Muscle layer of colon (tissue), 2 donors: ENCODE data around the gene HSPB6.
"Not testable (repeated sequence)": the region's sequence is repeated elsewhere in the genome, so short reads cannot be mapped to it uniquely, and the experiment has no call there.

Experiments
- H3K27ac ChIP-seq: one replicate; pipeline ENCODE4 v1.7.0; 2013; ENCODE audit warnings: low read depth, mild to moderate bottlenecking, low read length, moderate library complexity
- H3K27me3 ChIP-seq, 2 donors: one replicate each; pipeline ENCODE4 v1.7.0; 2013; ENCODE audit warnings: low read length in 2 of 2, mild to moderate bottlenecking in 2 of 2; ENCODE audit not compliant: insufficient read depth in 2 of 2, control insufficient read depth in 1 of 2
- H3K36me3 ChIP-seq: one replicate; pipeline ENCODE4 v1.7.0; 2013; ENCODE audit warnings: mild to moderate bottlenecking, low read length; ENCODE audit not compliant: insufficient read depth
- H3K4me1 ChIP-seq: one replicate; pipeline ENCODE4 v1.7.0; 2013; ENCODE audit warnings: mild to moderate bottlenecking, low read length; ENCODE audit not compliant: insufficient read depth
- H3K4me3 ChIP-seq, 2 donors: one replicate each; pipeline ENCODE4 v1.7.0; 2013; ENCODE audit warnings: low read length in 2 of 2, low read depth in 1 of 2, mild to moderate bottlenecking in 1 of 2, moderate library complexity in 1 of 2
- H3K9ac ChIP-seq: one replicate; pipeline ENCODE4 v1.7.0; 2013; ENCODE audit warnings: low read length
- H3K9me3 ChIP-seq: one replicate; pipeline ENCODE4 v1.7.0; 2013; ENCODE audit warnings: mild to moderate bottlenecking, low read length
- donor health status: abdominal sarcoma.
- donor health status: Adenocarcinoma of cecum.

Gene HSPB6

GRCh38 chr19:35756377-35757230, at the start of gene HSPB6:
HSPB6 (minus strand) TSS chr19:35757029; CDS start chr19:35757008, 21 bp downstream.
- no peaks in the 10 kb centered on the region for H3K9me3 ChIP-seq
- no peaks in the 10 kb centered on the region for H3K27me3 ChIP-seq
- H3K9ac ChIP-seq = peak within 1 kb of the TSS; percentile 95
- H3K27ac ChIP-seq = peak within 1 kb of the TSS; percentile 98
- peaks cover 34% of the 10 kb centered on the region for H3K4me1 ChIP-seq
- peaks cover 27% of the 10 kb centered on the region for H3K36me3 ChIP-seq
- peak within 1 kb of the TSS; percentile 59 to 97 for H3K4me3 ChIP-seq

GRCh38 chr19:35806597-35806996, 49.8 kb upstream of the HSPB6 start:
- H3K4me3 ChIP-seq = no peak overlapping the region
- H3K27ac ChIP-seq = no peak overlapping the region
- H3K36me3 ChIP-seq = no peaks in the 10 kb centered on the region
- H3K4me1 ChIP-seq = no peaks in the 10 kb centered on the region
- no peak overlapping the region for H3K9ac ChIP-seq
- no peaks in the 10 kb centered on the region for H3K9me3 ChIP-seq
- H3K27me3 ChIP-seq = no peaks in the 10 kb centered on the region

GRCh38 chr19:35805526-35806102, 48.8 kb upstream of the HSPB6 start:
- Histone ChIP-seq H3K9me3 (no peaks in the 10 kb centered on the region), H3K27ac (no peak overlapping the region), H3K4me1 (no peaks in the 10 kb centered on the region), H3K27me3 (no peaks in the 10 kb centered on the region), H3K9ac (no peak overlapping the region), H3K4me3 (no peak overlapping the region), H3K36me3 (no peaks in the 10 kb centered on the region)

- no peaks in the 10 kb centered on the region for H3K9me3 ChIP-seq
- H3K36me3 ChIP-seq = no peaks in the 10 kb centered on the region
- H3K9ac ChIP-seq = no peak overlapping the region
- no peak overlapping the region for H3K27ac ChIP-seq
- H3K4me3 ChIP-seq = no peak overlapping the region
- no peaks in the 10 kb centered on the region for H3K4me1 ChIP-seq
- peaks cover 0 to 12% of the 10 kb centered on the region in 2 donors for H3K27me3 ChIP-seq
Measured at GRCh38 chr19:35801828-35802227, 45.0 kb upstream of the HSPB6 start.

GRCh38 chr19:35797663-35798062, 40.8 kb upstream of the HSPB6 start:
- no peaks in the 10 kb centered on the region for H3K9me3 ChIP-seq
- H3K4me1 ChIP-seq = no peaks in the 10 kb centered on the region
- no peak overlapping the region for H3K27ac ChIP-seq
- H3K36me3 ChIP-seq = no peaks in the 10 kb centered on the region
- H3K9ac ChIP-seq = no peak overlapping the region
- peaks cover 0 to 21% of the 10 kb centered on the region in 2 donors for H3K27me3 ChIP-seq
- H3K4me3 ChIP-seq = no peak overlapping the region

GRCh38 chr19:35796645-35797542, 40.1 kb upstream of the HSPB6 start:
- H3K9me3 ChIP-seq = no peaks in the 10 kb centered on the region
- H3K9ac ChIP-seq = no peak overlapping the region
- H3K27me3 ChIP-seq = peaks cover 0 to 22% of the 10 kb centered on the region in 2 donors
- no peak overlapping the region for H3K27ac ChIP-seq
- no peaks in the 10 kb centered on the region for H3K4me1 ChIP-seq
- no peak overlapping the region for H3K4me3 ChIP-seq
- H3K36me3 ChIP-seq = no peaks in the 10 kb centered on the region

GRCh38 chr19:35795564-35795963, 38.7 kb upstream of the HSPB6 start:
- H3K27ac ChIP-seq, H3K9me3 ChIP-seq, H3K4me1 ChIP-seq, H3K9ac ChIP-seq, H3K36me3 ChIP-seq, H3K4me3 ChIP-seq: not testable (repeated sequence)
- peaks cover 0 to 22% of the 10 kb centered on the region in 2 donors for H3K27me3 ChIP-seq

- Histone ChIP-seq H3K4me3 (no peak overlapping the region), H3K4me1 (no peaks in the 10 kb centered on the region), H3K9me3 (no peaks in the 10 kb centered on the region), H3K27me3 (peaks cover 0 to 22% of the 10 kb centered on the region in 2 donors), H3K9ac (no peak overlapping the region), H3K36me3 (no peaks in the 10 kb centered on the region), H3K27ac (no peak overlapping the region)
Measured at GRCh38 chr19:35793381-35794165, 36.7 kb upstream of the HSPB6 start.

- H3K36me3 ChIP-seq = no peaks in the 10 kb centered on the region
- no peak overlapping the region for H3K4me3 ChIP-seq
- H3K9ac ChIP-seq = no peak overlapping the region
- H3K27ac ChIP-seq = no peak overlapping the region
- H3K9me3 ChIP-seq = no peaks in the 10 kb centered on the region
- H3K27me3 ChIP-seq = peaks cover 0 to 20% of the 10 kb centered on the region in 2 donors
- no peaks in the 10 kb centered on the region for H3K4me1 ChIP-seq
Measured at GRCh38 chr19:35792888-35793287, 36.1 kb upstream of the HSPB6 start.

- H3K4me3 ChIP-seq = no peak overlapping the region
- no peak overlapping the region for H3K27ac ChIP-seq
- no peaks in the 10 kb centered on the region for H3K9me3 ChIP-seq
- no peaks in the 10 kb centered on the region for H3K36me3 ChIP-seq
- no peak overlapping the region for H3K9ac ChIP-seq
- no peaks in the 10 kb centered on the region for H3K4me1 ChIP-seq
- H3K27me3 ChIP-seq = peaks cover 0 to 15% of the 10 kb centered on the region in 2 donors
Measured at GRCh38 chr19:35792312-35792711, 35.5 kb upstream of the HSPB6 start.
